HAP-1 (cell line): ENCODE measurements around the gene LIPG.

ENCODE experiments used
- DNase-seq, 2 experiments: peaks; one replicate each; pipeline ENCODE4 v3.0.0-alpha.2; 2016 to 2020; ENCODE audit warnings: low spot score in 2 of 2
- H3K27me3 ChIP-seq: fragments of 250-450 bp; sonication (Bioruptor Pico); 2 replicates; pipeline ENCODE4 v1.5.1; 2020; ENCODE audit warnings: low read depth, mild to moderate bottlenecking, moderate library complexity
- H3K36me3 ChIP-seq: fragments of 250-450 bp; sonication (Bioruptor Pico); replicated peaks from 2 replicates; pipeline ENCODE4 v1.5.1; 2020; ENCODE audit warnings: mild to moderate bottlenecking
- H3K4me1 ChIP-seq: fragments of 250-450 bp; sonication (Bioruptor Pico); 2 replicates; pipeline ENCODE4 v1.5.1; 2020; ENCODE audit warnings: mild to moderate bottlenecking
- H3K4me3 ChIP-seq: fragments of 250-450 bp; sonication (Bioruptor Pico); 2 replicates; pipeline ENCODE4 v1.5.1; 2020; ENCODE audit warnings: mild to moderate bottlenecking, moderate library complexity
- H3K9me3 ChIP-seq: fragments of 250-450 bp; sonication (Bioruptor Pico); 2 replicates; pipeline ENCODE4 v1.5.1; 2020; ENCODE audit warnings: mild to moderate bottlenecking, moderate library complexity
- in situ Hi-C: fragments of 300-500 bp; cut with MboI; formaldehyde crosslinking; loops from 3 replicates; pipeline ENCODE4 v1.14.3; 2020; ENCODE audit warnings: low sequenced_read_pairs, inconsistent platforms, mixed read lengths

The LIPG gene

DNA sequence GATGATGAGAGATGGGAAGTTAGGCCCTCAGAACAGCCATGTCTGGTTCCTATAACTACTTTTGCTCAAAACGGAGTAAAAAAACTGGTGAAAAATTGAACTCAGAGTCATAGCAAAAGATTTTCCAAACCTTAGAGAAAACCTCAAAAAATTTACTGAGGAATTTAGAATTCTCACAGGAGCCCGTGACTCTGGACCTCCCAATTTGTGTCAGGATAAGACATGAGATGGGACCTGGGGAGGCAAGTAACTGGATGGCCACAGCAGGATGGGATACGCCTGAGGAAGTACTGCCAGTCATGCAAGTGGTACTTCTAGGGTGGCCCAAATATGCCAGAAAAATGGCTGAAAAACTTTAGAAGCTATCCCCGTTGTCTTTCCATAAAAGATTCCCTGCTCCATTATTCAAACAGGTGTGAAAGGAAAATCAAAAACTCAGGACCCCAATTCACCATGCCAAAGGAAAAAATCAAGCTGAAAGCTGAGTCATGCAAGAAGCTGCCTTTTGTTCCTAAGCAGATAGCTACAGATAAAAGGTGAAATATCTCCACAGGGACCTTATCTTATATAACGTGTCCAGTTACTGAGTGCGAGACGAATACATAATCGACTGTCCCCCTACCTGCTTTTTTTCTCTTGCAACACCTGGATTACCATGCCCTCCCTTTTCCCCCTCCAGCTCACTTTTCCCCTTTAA, 34.1 kb upstream of the LIPG start:
- no peaks in the 10 kb centered on the region for H3K36me3 ChIP-seq
- peaks cover 24% of the 10 kb centered on the region for H3K4me1 ChIP-seq
- in situ Hi-C loops = no loop called here
- no peak for DNase-seq
- H3K27me3 ChIP-seq = no peaks in the 10 kb centered on the region
- no peaks in the 10 kb centered on the region for H3K9me3 ChIP-seq
- H3K4me3 ChIP-seq = no peak overlapping the region

DNA sequence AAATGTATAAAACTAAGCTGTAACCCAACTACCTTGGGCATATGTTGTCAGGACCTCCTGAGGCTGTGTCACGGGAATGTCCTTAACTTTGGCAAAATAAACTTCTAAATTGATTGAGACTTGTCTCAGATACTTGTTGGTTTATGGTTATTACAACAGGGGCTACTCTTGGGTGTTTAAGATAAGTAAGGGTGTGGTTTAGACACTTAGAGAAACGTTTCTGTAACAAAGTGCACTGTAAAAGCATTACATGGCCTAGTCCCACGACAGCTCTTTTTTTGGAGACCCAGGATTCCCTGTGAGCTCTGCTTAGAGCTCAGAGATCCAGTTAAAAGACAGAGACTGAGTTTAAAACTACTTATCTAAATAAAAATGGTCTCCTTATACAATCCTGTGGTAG, 32.3 kb upstream of the LIPG start:
- H3K27me3 ChIP-seq = no peaks in the 10 kb centered on the region
- peaks cover 24% of the 10 kb centered on the region for H3K4me1 ChIP-seq
- H3K9me3 ChIP-seq = no peaks in the 10 kb centered on the region
- H3K4me3 ChIP-seq = no peak overlapping the region
- in situ Hi-C loops = no loop called here
- no peak for DNase-seq
- no peaks in the 10 kb centered on the region for H3K36me3 ChIP-seq

DNA sequence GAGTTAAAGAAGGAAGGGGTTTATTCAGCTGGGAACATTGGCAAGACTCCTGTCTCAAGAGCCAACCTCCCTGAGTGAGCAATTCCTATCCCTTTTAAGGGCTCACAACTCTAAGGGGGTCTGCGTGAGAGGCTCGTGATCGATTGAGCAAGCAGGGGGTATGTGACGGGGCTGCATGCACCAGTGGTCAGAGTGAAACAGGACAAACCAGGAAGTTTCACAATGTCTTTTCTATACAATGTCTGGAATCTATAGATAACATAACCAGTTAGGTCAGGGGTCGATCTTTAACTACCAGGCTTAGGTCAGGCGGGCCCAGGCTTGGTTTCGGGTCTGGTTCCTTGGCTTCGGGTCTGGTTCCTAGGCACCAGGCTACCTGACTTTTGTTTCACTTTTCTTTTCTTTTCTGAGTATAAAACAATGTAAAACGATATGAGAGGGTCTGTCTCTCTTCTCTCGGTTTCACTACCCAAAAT, 30.1 kb upstream of the LIPG start:
- DNase-seq = no peak
- Histone ChIP-seq H3K36me3 (no peaks in the 10 kb centered on the region), H3K4me3 (no peak overlapping the region), H3K4me1 (peaks cover 24% of the 10 kb centered on the region), H3K9me3 (no peaks in the 10 kb centered on the region), H3K27me3 (no peaks in the 10 kb centered on the region)
- in situ Hi-C loops = no loop called here

DNA sequence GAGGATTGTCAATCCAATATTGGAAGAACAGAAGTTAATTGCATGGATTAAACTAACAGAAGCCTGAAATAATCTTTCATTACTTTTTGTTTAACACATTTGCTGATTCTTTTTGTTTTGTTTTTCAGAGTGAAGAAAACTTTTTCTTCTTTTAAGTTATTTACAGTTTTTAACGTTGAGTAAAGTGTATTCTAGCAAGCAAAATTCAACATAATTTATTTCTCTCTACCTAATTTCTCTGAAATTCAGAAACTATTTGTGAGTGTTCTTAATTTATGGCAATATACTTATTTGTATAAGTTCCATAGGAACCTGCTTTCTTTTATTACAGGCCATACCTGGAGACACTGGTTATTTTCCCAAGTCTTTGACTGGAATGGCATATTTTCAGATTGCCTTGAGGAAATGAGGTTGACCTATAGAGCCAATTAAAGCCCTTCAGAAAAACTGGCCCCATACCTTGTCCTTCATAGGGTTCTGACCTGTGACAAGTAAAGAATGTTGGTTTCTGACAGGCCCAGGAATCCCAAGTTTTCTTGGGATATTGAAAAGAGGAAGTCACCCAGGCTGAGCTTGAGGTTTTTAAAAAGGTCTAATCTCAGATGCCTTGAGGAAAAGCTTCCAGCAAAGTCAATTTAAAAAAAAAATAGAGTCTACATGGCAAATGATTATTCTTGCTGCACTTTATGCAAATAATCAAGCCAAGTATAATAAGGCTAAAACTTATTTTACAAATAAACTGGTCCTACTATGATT, 26.8 kb upstream of the LIPG start:
- in situ Hi-C loops = no loop called here
- H3K4me3 ChIP-seq = no peak overlapping the region
- no peak for DNase-seq

DNA sequence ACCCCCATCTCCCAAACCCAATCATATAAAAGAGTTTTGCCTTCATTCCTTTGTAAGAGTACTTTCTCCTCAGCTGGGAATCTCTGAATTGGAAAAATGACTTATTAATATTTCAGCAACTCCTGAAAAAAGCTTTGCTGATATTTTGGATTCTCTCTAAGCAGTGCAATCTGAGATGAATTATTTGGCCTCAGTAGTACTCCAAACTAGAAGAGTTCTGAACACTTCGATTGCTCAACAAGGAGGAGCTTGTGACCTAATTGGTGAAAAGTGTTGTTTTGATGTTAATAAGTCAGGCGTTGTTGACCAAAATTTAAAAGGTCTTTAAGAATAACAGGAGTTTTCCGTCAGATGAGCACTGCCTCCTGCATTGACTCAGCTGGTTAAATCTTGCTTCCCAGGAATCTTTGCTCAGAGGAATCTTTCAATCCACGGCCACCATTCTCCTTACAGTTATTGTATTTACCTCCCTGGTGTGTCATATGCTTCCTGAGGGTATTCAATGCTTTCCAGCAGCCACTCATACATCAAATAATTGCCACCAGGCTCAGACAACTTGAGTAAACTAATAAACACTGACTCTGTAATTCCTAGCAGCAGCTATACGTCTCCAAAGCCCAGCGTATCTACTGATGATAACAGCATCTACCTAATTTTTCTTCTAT, 24.5 kb upstream of the LIPG start:
- H3K9me3 ChIP-seq = no peaks in the 10 kb centered on the region
- no peak for DNase-seq
- no peaks in the 10 kb centered on the region for H3K36me3 ChIP-seq
- in situ Hi-C loops = no loop called here
- no peaks in the 10 kb centered on the region; the same call in 1 of the 2 replicates for H3K4me1 ChIP-seq
- H3K27me3 ChIP-seq = no peaks in the 10 kb centered on the region
- H3K4me3 ChIP-seq = no peak overlapping the region

More for the DNA sequence above, 26.8 kb upstream of the LIPG start:
- H3K27me3 ChIP-seq = no peaks in the 10 kb centered on the region
- no peaks in the 10 kb centered on the region for H3K9me3 ChIP-seq
- H3K4me1 ChIP-seq = no peaks in the 10 kb centered on the region; the same call in 1 of the 2 replicates
- H3K36me3 ChIP-seq = no peaks in the 10 kb centered on the region

DNA sequence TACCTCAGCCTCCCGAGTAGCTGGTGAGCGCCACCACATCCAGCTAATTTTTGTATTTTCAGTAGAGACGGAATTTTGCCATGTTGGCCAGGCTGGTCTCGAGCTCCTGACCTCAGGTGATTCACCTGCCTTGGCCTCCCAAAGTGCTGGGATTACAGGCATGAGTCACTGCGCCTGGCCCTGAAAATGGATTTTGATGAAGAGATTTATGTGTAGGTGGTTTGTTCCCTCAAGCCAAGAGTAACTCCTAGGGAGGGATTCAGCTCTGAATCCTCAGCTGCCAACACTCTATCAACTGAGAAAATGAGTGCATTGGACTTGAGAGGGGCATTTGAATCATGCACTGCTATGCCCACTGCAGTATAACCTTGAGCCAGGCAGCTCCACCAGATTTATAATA, 17.5 kb upstream of the LIPG start:
- H3K9me3 ChIP-seq = no peaks in the 10 kb centered on the region
- H3K27me3 ChIP-seq = no peaks in the 10 kb centered on the region
- peaks cover 17% of the 10 kb centered on the region for H3K4me1 ChIP-seq
- H3K4me3 ChIP-seq = no peak overlapping the region
- DNase-seq = no peak
- in situ Hi-C loops = no loop called here
- no peaks in the 10 kb centered on the region for H3K36me3 ChIP-seq

DNA sequence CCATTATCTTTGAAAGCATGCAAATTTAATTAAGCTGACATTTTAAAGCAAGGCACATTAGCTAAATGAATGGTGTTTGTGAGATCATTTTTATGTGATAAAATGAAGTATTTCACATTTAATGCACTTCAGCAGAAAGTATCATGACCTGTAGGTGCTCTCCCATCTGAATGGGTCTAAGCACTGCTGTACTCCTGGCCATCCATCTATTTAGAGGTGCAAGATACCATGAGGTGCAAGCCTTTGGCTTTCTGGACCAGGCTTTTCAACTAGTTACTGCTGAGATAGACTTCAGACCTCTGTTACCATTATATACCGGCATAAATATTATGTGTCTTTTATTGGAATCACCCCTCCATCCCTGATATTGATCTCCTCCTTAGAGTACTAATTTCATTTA, 15.6 kb upstream of the LIPG start:
- in situ Hi-C loops = no loop called here
- no peaks in the 10 kb centered on the region for H3K27me3 ChIP-seq
- DNase-seq = no peak
- peaks cover 17% of the 10 kb centered on the region for H3K4me1 ChIP-seq
- no peaks in the 10 kb centered on the region for H3K36me3 ChIP-seq
- peaks cover 2% of the 10 kb centered on the region; the same call in 1 of the 2 replicates for H3K9me3 ChIP-seq
- H3K4me3 ChIP-seq = no peak overlapping the region

DNA sequence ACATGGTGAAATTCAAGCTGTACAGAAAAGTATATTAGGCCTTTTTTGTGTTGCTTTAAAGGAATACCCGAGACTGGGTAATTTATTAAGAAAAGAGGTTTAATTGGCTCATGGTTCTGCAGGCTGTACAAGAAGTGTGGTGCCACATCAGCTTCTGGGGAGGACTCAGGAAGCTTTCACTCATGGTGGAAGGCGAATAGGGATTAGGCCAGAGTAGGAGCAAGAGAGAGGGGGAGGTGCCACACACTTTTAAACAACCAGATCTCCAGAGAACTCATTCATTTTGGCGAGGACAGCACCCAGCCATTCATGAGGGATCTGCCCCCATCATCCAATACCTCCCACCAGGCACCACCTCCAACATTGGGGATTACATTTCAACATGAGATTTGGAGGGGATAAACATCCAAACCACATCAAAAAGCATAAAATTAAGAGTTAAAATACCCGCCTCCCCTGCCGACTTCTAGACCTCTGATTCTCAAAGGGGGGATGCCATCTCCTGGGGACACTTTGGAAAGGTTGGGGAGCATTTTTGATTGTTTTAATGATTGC, 15.1 kb upstream of the LIPG start:
- H3K36me3 ChIP-seq = no peaks in the 10 kb centered on the region
- H3K4me3 ChIP-seq = no peak overlapping the region
- DNase-seq = no peak
- H3K27me3 ChIP-seq = no peaks in the 10 kb centered on the region
- in situ Hi-C loops = no loop called here
- peaks cover 2% of the 10 kb centered on the region; the same call in 1 of the 2 replicates for H3K9me3 ChIP-seq
- H3K4me1 ChIP-seq = peaks cover 17% of the 10 kb centered on the region

DNA sequence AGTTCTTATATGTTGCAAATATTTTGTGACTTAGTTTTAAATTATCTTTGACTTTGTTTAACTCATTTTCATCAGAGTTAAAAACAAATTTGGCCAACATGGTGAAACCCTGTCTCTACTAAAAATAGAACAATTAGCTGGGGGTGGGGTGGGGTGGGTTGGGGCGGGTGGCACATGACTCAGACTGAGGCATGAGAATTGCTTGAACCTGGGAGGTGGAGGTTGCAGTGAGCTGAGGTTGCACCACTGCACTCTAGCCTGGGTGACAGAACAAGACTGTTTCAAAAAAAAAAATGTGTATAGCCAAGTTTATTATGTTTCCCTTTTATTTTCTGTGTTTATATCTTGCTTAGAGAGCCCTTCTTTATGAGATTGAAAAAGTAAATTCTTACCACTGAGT, 14.2 kb upstream of the LIPG start:
- Histone ChIP-seq H3K4me3 (no peak overlapping the region), H3K9me3 (peaks cover 2% of the 10 kb centered on the region; the same call in 1 of the 2 replicates), H3K4me1 (peaks cover 17% of the 10 kb centered on the region), H3K36me3 (no peaks in the 10 kb centered on the region), H3K27me3 (no peaks in the 10 kb centered on the region)
- no peak for DNase-seq
- in situ Hi-C loops = no loop called here

DNA sequence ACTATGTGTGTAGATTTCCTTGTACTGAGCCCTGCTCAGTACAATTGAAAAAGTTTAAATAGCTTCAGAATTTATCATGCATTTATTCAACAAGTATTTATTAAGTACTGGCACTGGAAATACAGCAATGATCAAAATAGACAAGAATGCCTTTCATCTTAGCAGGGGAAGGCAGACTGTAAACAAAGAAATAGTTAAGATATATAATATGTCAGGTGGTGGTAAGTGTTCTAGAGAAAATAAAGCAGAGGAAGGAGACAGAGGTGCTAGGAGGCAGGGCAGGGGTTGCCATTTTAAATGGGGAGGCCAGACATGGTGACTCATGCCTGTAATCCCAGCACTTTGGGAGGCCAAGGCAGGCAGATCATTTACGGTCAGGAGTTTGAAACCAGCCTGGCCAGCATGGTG, 13.6 kb upstream of the LIPG start:
- peaks cover 17% of the 10 kb centered on the region for H3K4me1 ChIP-seq
- H3K4me3 ChIP-seq = no peak overlapping the region
- no peak for DNase-seq
- H3K36me3 ChIP-seq = no peaks in the 10 kb centered on the region
- peaks cover 4% of the 10 kb centered on the region for H3K9me3 ChIP-seq
- no peaks in the 10 kb centered on the region for H3K27me3 ChIP-seq
- in situ Hi-C loops = no loop called here

DNA sequence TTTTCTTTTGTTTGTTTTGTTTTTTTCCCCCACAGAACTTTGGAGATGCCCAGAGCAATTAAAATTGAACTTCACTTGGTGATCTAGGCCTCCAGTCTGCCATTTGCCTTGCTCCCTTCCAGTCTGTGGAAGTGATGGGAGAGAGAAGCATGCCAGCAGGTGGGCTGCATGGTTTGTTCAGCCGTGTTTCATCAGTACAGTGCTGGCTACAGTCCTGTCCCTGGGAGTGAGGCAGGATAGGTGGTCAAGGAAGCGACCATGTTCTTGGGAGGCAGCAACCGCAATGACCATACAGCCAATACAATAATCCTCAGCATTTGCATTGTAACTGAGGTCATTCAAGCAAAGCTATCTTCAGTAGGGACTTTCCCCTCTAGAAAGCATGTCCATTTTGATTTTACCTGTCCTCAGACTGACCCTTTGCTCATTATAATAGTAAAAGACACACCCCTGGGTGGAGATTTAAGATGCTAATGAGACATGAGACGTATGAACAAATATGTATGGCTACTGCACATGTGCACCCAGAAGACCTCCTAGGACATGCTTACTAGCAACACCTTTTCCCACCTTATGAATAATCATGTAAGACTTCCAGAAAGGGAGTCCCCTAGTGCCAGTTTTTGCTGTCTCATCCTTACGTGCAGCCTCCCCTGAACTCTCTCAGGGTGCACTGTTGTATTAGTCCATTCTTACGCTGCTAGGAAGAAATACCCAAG, 11.1 kb upstream of the LIPG start:
- no peaks in the 10 kb centered on the region for H3K27me3 ChIP-seq
- H3K4me3 ChIP-seq = no peak overlapping the region
- no peak for DNase-seq
- H3K36me3 ChIP-seq = no peaks in the 10 kb centered on the region
- H3K9me3 ChIP-seq = peaks cover 11% of the 10 kb centered on the region
- in situ Hi-C loops = no loop called here
- H3K4me1 ChIP-seq = peaks cover 17% of the 10 kb centered on the region

DNA sequence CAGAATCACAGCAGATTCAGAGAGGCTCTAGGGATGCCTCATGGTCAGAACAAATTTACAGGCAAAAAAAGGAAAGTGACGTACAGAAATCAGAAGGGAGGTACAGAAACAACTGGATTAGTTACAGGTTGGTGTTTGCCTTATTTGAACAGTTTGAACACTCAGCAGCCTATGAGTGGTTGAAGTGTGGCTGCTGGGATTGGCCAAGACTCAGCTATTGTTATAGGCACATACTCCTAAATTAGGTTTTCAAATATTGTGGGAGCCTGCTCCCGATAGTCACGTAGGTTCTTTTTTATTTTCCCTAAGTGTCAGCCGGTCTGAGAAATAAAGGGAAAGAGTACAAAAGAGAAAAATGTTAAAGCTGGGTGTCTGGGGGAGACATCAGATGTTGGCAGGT, 8.9 kb upstream of the LIPG start:
- peaks cover 11% of the 10 kb centered on the region for H3K9me3 ChIP-seq
- no peak for DNase-seq
- in situ Hi-C loops = no loop called here
- peaks cover 5% of the 10 kb centered on the region for H3K4me1 ChIP-seq
- H3K27me3 ChIP-seq = no peaks in the 10 kb centered on the region
- no peaks in the 10 kb centered on the region for H3K36me3 ChIP-seq
- no peak overlapping the region for H3K4me3 ChIP-seq

DNA sequence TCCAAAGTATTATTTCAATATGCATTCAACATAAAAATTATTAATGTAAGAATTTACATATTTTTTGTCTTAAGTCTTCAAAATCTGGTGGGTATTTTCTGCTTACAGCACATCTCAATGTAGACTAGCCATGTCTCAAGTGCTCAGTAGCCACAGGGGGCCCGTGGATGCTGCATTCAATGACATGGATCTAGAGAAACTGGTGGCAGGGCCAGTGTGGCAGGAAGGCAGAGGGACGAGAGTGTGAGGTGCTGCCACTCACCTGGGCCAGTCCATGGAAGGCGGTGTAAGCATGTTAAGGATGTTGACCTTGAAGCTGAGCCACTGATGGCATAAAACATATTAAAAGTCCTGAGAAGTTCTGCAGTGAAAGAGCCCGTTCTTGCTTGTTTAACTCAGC, 6.2 kb upstream of the LIPG start:
- in situ Hi-C loops = no loop called here
- no peak for DNase-seq
- Histone ChIP-seq H3K4me1 (peaks cover 4% of the 10 kb centered on the region; the same call in 1 of the 2 replicates), H3K36me3 (no peaks in the 10 kb centered on the region), H3K4me3 (no peak overlapping the region), H3K9me3 (peaks cover 11% of the 10 kb centered on the region), H3K27me3 (no peaks in the 10 kb centered on the region)
